Karpas-422 (cell line): Measurements from ENCODE around the gene PRH1. TPM values are rescaled to one million over a fixed set of nuclear protein-coding genes. Genes with fewer than 3 reads are reported as not detected.

Experiments used
- DNase-seq: peaks from one replicate; pipeline ENCODE4 v3.0.0-alpha.2; 2015
- H2AFZ ChIP-seq: fragments of 200-600 bp; sonication (generic); 2 replicates; pipeline ENCODE4 v1.6.1; 2014; ENCODE audit warnings: antibody characterized with exemption, low read length, mixed read lengths
- H3K27ac ChIP-seq: fragments of 200-600 bp; sonication (generic); 2 replicates; pipeline ENCODE4 v1.5.1; 2014; ENCODE audit warnings: mild to moderate bottlenecking, low read length, moderate library complexity
- H3K27me3 ChIP-seq: fragments of 200-600 bp; sonication (generic); 2 replicates; pipeline ENCODE4 v1.6.1; 2014; ENCODE audit warnings: low read length, mixed read lengths
- H3K36me3 ChIP-seq: fragments of 200-600 bp; sonication (generic); 2 replicates; pipeline ENCODE4 v1.6.1; 2014; ENCODE audit warnings: low read length, mixed read lengths; ENCODE audit not compliant: insufficient read depth
- H3K4me1 ChIP-seq: fragments of 200-600 bp; sonication (generic); 2 replicates; pipeline ENCODE4 v1.6.1; 2014; ENCODE audit warnings: mild to moderate bottlenecking, low read length, mixed read lengths
- H3K4me2 ChIP-seq: fragments of 200-600 bp; sonication (generic); 2 replicates; pipeline ENCODE4 v1.6.1; 2014; ENCODE audit warnings: low read length, low read depth, mild to moderate bottlenecking; ENCODE audit not compliant: poor library complexity, severe bottlenecking
- H3K4me3 ChIP-seq: fragments of 200-600 bp; sonication (generic); 2 replicates; pipeline ENCODE4 v1.5.1; 2014; ENCODE audit warnings: mild to moderate bottlenecking, antibody characterized with exemption, low read length, mixed read lengths
- H3K79me2 ChIP-seq: fragments of 200-600 bp; sonication (generic); 2 replicates; pipeline ENCODE4 v1.6.1; 2014; ENCODE audit warnings: mild to moderate bottlenecking, low read length, mixed read lengths
- H3K9ac ChIP-seq: fragments of 200-600 bp; sonication (generic); 2 replicates; pipeline ENCODE4 v1.6.0; 2014; ENCODE audit warnings: low read length
- H3K9me2 ChIP-seq: fragments of 200-600 bp; sonication (generic), shearing (Covaris generic); replicated peaks from 2 replicates; pipeline ENCODE4 v1.6.0; 2014; ENCODE audit warnings: mild to moderate bottlenecking, low read length, moderate library complexity; ENCODE audit not compliant: insufficient read depth
- H3K9me3 ChIP-seq: fragments of 300-700, 200-600 bp; sonication (generic); 2 replicates; pipeline ENCODE4 v1.6.1; 2014; ENCODE audit warnings: low read length, mixed read lengths
- H4K20me1 ChIP-seq: fragments of 200-600 bp; sonication (generic); 2 replicates; pipeline ENCODE4 v1.6.1; 2014; ENCODE audit warnings: mild to moderate bottlenecking, antibody characterized with exemption, low read length, low read depth; ENCODE audit not compliant: insufficient read depth
- total RNA-seq: library from RNA; depleted of rRNA; stranded (reverse); fragments of >200 nt; shearing (Covaris generic); gene quantifications from 2 replicates; pipeline ENCODE4 v1.2.3, GENCODE V29; 2014; ENCODE audit warnings: low replicate concordance

The PRH1 gene
- total RNA-seq, 1 experiment from 2014 or later, result 64.5 TPM

DNA sequence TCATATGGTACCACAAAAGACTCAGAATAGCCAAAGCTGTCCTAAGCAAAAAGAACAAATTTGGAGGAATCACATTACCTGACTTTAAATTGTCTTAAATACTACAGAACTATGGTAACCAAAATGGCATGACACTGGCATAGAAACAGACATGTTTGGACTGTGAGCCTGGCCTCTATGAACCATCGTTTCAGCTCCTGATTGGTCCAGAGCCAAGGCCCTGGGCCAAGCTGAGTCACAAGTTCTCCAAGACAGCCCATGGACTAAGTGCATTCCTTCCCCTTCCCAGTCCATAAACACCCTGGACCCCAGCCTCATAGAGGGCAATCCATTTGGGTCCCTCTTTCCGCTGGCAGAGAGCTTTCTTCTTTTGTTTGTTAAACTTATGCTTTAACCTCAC, 22.7 kb downstream of the PRH1 start:
- Histone ChIP-seq H3K9ac (no peak overlapping the region), H2AFZ (no peak overlapping the region), H3K79me2 (no peaks in the 10 kb centered on the region), H3K4me2 (no peak overlapping the region), H3K9me2 (no peaks in the 10 kb centered on the region), H3K9me3 (peaks cover 14% of the 10 kb centered on the region), H3K27me3 (no peaks in the 10 kb centered on the region), H4K20me1 (no peaks in the 10 kb centered on the region), H3K27ac (no peak overlapping the region), H3K36me3 (peaks cover 9% of the 10 kb centered on the region; the same call in 1 of the 2 replicates), H3K4me1 (no peaks in the 10 kb centered on the region), H3K4me3 (no peak overlapping the region)
- no peak for DNase-seq

DNA sequence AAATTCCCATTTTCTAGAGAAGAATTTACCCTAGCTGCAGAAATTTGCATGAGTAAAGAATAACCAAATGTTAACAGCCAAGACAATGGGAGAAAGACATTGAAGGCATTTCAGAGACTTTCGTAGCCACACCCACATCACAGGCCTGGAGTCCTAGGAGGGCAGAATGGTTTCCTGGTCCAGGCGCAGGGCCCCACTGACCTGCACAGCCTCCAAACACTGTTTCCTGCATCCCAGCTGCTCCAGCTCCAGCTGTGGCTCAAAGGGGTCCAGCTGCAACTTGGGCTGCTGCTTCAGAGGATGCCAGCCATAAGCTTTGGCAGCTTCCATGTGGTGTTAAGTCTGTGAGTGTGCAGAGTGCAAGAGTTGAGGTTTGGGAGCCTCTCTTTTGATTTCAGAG, 28.2 kb downstream of the PRH1 start:
- H3K27me3 ChIP-seq, result no peaks in the 10 kb centered on the region
- peaks cover 10% of the 10 kb centered on the region for H3K9me3 ChIP-seq
- no peaks in the 10 kb centered on the region for H3K9me2 ChIP-seq
- H3K4me3 ChIP-seq, result no peak overlapping the region
- H4K20me1 ChIP-seq, result no peaks in the 10 kb centered on the region
- H3K27ac ChIP-seq, result no peak overlapping the region
- H3K79me2 ChIP-seq, result 0 out of 2 replicates have a peak, but pooled peaks cover 3% of the 10 kb centered on the region
- H3K4me2 ChIP-seq, result no peak overlapping the region
- no peak for DNase-seq
- H3K36me3 ChIP-seq, result peaks cover 9% of the 10 kb centered on the region; the same call in 1 of the 2 replicates
- no peak overlapping the region for H2AFZ ChIP-seq
- peaks cover 13% of the 10 kb centered on the region for H3K4me1 ChIP-seq
- no peak overlapping the region for H3K9ac ChIP-seq

GRCh38 chr12:10853776-10854175, 30.3 kb downstream of the PRH1 start:
- Histone ChIP-seq H3K27me3 (no peaks in the 10 kb centered on the region), H3K9me3 (peaks cover 10% of the 10 kb centered on the region), H3K9ac (no peak overlapping the region), H3K79me2 (0 out of 2 replicates have a peak, but pooled peaks cover 3% of the 10 kb centered on the region), H3K36me3 (peaks cover 3% of the 10 kb centered on the region; the same call in 1 of the 2 replicates), H2AFZ (no peak overlapping the region), H3K4me2 (no peak overlapping the region), H4K20me1 (no peaks in the 10 kb centered on the region), H3K9me2 (no peaks in the 10 kb centered on the region), H3K27ac (no peak overlapping the region), H3K4me1 (peaks cover 13% of the 10 kb centered on the region), H3K4me3 (no peak overlapping the region)
- no peak for DNase-seq

DNA sequence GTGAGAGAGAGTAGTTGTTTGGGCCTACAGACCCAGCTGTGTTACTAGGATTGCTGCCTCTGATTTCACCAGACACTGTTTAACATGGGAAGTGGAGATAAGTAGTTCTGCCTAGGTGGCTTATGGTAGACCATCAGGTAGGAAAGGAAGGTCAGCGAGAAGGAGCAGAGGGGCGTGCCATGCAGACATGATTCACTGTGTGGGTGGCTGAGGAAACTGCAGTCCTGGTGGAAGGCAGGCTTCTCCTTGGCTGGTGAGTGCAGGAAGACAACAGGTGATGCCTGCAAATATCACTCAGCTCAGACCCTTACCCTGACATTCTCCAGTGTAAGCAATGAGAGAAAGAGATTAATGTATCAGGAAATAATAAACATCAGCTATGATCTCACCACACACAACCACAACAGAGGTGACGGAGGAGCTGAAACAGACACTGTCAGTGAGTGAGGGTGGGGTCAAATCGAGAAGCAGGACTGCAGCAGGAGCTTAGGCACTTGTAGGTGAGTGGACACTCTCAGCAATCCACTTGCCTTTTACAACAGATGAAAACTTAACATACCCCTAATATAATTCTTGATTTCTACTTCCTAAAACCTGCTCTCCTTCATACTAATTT, 32.7 kb downstream of the PRH1 start:
- Histone ChIP-seq H3K4me3 (no peak overlapping the region), H3K79me2 (0 out of 2 replicates have a peak, but pooled peaks cover 3% of the 10 kb centered on the region), H2AFZ (no peak overlapping the region), H4K20me1 (no peaks in the 10 kb centered on the region), H3K4me1 (peaks cover 13% of the 10 kb centered on the region), H3K9ac (no peak overlapping the region), H3K9me2 (no peaks in the 10 kb centered on the region), H3K27me3 (no peaks in the 10 kb centered on the region), H3K4me2 (no peak overlapping the region), H3K9me3 (peaks cover 3% of the 10 kb centered on the region; the same call in 1 of the 2 replicates), H3K27ac (no peak overlapping the region), H3K36me3 (no peaks in the 10 kb centered on the region)
- no peak for DNase-seq

- Histone ChIP-seq H3K9me3 (no peaks in the 10 kb centered on the region), H3K79me2 (0 out of 2 replicates have a peak, but pooled peaks cover under 1% of the 10 kb centered on the region), H2AFZ (no peak within 1 kb of the TSS), H3K9ac (no peak within 1 kb of the TSS), H4K20me1 (no peaks in the 10 kb centered on the region), H3K4me1 (peaks cover 9% of the 10 kb centered on the region), H3K36me3 (no peaks in the 10 kb centered on the region), H3K4me3 (no peak within 1 kb of the TSS), H3K27me3 (no peaks in the 10 kb centered on the region), H3K9me2 (no peaks in the 10 kb centered on the region), H3K27ac (no peak within 1 kb of the TSS), H3K4me2 (no peak within 1 kb of the TSS)
- DNase-seq, result no peak
Measured at GRCh38 chr12:10849425-10849878, 34.6 kb downstream of the PRH1 start, which contains the start of gene PRR4. Gene PRR4, minus strand, starts transcription at chr12:10849475. Its CDS starts 38 bp downstream, at chr12:10849437.

- H3K4me3 ChIP-seq, result no peak overlapping the region
- no peaks in the 10 kb centered on the region for H4K20me1 ChIP-seq
- H3K9me2 ChIP-seq, result no peaks in the 10 kb centered on the region
- DNase-seq, result no peak
- H3K79me2 ChIP-seq, result no peaks in the 10 kb centered on the region
- no peaks in the 10 kb centered on the region for H3K4me1 ChIP-seq
- H2AFZ ChIP-seq, result no peak overlapping the region
- H3K4me2 ChIP-seq, result no peak overlapping the region
- no peak overlapping the region for H3K27ac ChIP-seq
- no peak overlapping the region for H3K9ac ChIP-seq
- H3K9me3 ChIP-seq, result no peaks in the 10 kb centered on the region
- no peaks in the 10 kb centered on the region for H3K27me3 ChIP-seq
- H3K36me3 ChIP-seq, result no peaks in the 10 kb centered on the region
Measured at GRCh38 chr12:10847744-10848143, 36.3 kb downstream of the PRH1 start.

GRCh38 chr12:10842862-10843261, 41.2 kb downstream of the PRH1 start:
- Histone ChIP-seq H3K9ac (no peak overlapping the region), H3K9me3 (no peaks in the 10 kb centered on the region), H3K27me3 (no peaks in the 10 kb centered on the region), H3K4me1 (no peaks in the 10 kb centered on the region), H3K4me3 (no peak overlapping the region), H3K27ac (no peak overlapping the region), H2AFZ (no peak overlapping the region), H3K79me2 (no peaks in the 10 kb centered on the region), H4K20me1 (no peaks in the 10 kb centered on the region), H3K4me2 (no peak overlapping the region), H3K36me3 (no peaks in the 10 kb centered on the region), H3K9me2 (no peaks in the 10 kb centered on the region)
- no peak for DNase-seq

GRCh38 chr12:10838461-10838860, 45.6 kb downstream of the PRH1 start:
- Histone ChIP-seq H3K4me3 (no peak overlapping the region), H3K4me1 (no peaks in the 10 kb centered on the region), H3K9me3 (no peaks in the 10 kb centered on the region), H3K4me2 (no peak overlapping the region), H3K27ac (no peak overlapping the region), H3K79me2 (no peaks in the 10 kb centered on the region), H3K9me2 (no peaks in the 10 kb centered on the region), H2AFZ (no peak overlapping the region), H3K27me3 (no peaks in the 10 kb centered on the region), H4K20me1 (no peaks in the 10 kb centered on the region), H3K36me3 (no peaks in the 10 kb centered on the region), H3K9ac (no peak overlapping the region)
- DNase-seq, result no peak
